T-helper 1 cell treated with Interleukin-12 subunit alpha and Interleukin-12 subunit beta and Interleukin-4 antibody, amounts not matched to agents 30 μg/mL and 1 μg/mL, for 36 hours (primary cell): ENCODE measurements around the gene MTF1.
"Not testable (repeated sequence)": the region's sequence is repeated elsewhere in the genome, so short reads cannot be mapped to it uniquely, and the experiment has no call there.

Experiments
- H3K27ac Mint-ChIP-seq: one replicate; pipeline ENCODE4 v1.8.0; 2021; ENCODE audit warnings: mild to moderate bottlenecking, mixed read lengths
- H3K27me3 Mint-ChIP-seq: one replicate; pipeline ENCODE4 v1.8.0; 2021; ENCODE audit warnings: low read depth, mixed read lengths
- H3K36me3 Mint-ChIP-seq: one replicate; pipeline ENCODE4 v1.8.0; 2021; ENCODE audit warnings: low read depth, mixed read lengths
- H3K4me1 Mint-ChIP-seq: one replicate; pipeline ENCODE4 v1.8.0; 2021; ENCODE audit warnings: low read depth, mixed read lengths
- H3K4me3 Mint-ChIP-seq: one replicate; pipeline ENCODE4 v1.8.0; 2021; ENCODE audit warnings: mild to moderate bottlenecking, moderate library complexity, mixed read lengths
- H3K9me3 Mint-ChIP-seq: one replicate; pipeline ENCODE4 v1.8.0; 2021; ENCODE audit warnings: mixed read lengths

Gene MTF1

DNA sequence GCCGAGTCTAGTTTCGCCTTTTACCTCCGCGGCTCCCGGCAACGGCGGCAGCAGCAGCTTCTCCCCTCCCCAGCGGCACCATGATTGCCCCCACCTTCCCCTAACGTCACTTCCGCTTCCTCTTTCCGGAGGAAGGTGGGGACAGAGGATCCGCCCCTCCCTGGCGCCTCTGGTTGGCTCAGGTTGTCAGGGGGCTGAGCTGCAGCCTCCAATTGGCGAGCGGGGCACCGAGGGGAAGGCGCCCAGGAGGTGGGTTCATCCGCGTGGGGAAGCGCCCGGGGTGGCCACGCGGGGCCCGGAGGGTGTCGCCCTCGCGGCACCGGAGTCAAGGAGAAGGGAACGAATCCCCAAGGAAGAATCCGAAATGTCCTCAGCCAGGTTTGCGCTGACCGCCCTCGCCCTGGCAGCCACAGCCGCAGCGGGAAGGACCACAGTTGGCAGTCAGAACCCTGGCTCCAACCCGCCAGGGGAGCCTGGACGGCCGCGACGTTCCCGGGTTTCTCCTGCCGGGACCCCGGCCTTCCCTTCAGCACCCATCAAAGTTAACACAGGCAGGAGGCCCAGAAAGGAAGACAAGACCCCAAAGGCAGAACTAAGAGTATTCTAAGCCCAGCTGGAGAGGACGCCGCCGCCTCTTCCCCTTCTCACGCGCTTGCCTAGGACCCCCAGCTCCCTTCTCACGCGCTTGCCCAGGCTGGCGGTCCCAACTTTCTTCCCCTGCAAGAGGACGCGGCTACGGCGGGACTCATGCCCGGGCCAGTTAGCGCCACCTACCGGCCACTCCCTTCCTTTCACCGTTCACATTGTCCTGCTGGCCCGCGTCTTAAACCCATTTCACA is at the start of gene MTF1:
Gene MTF1, minus strand, starts transcription at position 86 of the 839 bp plus-strand sequence. CDS start 1,934 bp downstream, outside the sequence.
- Mint-ChIP-seq H3K27ac (peak within 1 kb of the TSS; percentile 95), H3K4me3 (peak within 1 kb of the TSS; percentile 95), H3K9me3 (no peaks in the 10 kb centered on the region), H3K27me3 (no peaks in the 10 kb centered on the region), H3K36me3 (peaks cover 23% of the 10 kb centered on the region), H3K4me1 (peaks cover 22% of the 10 kb centered on the region)

- Mint-ChIP-seq H3K36me3 (peaks cover 22% of the 10 kb centered on the region), H3K9me3 (peaks cover 29% of the 10 kb centered on the region)
- not testable (repeated sequence) for H3K4me3 Mint-ChIP-seq, H3K4me1 Mint-ChIP-seq, H3K27me3 Mint-ChIP-seq, H3K27ac Mint-ChIP-seq
Observed at GRCh38 chr1:37908531-37908930, 49.1 kb upstream of the MTF1 start.

DNA sequence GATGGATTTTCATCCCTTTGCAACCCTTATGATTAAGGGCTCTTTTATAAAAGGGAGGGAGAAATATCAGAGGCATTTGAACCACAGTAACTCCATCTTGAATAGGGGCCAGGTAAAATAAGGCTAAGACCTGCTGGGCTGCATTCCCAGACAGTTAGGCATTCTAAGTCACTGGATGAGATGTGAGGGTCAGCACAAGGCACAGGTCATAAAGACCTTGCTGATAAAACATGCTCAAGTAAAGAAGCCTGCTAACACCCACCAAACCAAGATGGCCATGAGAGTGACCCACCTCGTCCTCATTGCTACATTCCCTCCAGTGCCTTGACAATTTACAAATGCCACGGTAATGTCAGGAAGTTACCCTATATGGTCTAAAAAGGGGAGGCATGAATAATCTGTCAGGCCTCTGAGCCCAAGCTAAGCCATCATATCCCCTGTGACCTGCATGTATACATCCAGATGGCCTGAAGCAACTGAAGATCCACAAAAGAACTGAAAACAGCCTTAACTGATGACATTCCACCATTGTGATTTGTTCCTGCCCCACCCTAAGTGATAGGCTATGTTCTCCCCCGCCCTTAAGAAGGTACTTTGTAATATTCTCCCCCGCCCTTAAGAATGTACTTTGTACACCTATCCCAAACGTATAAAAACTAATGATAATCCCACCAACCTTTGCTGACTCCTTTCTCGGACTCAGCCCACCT is 48.2 kb upstream of the MTF1 start:
- not testable (repeated sequence) for H3K27me3 Mint-ChIP-seq, H3K4me3 Mint-ChIP-seq, H3K4me1 Mint-ChIP-seq, H3K27ac Mint-ChIP-seq
- H3K9me3 Mint-ChIP-seq, result peaks cover 29% of the 10 kb centered on the region
- H3K36me3 Mint-ChIP-seq, result peaks cover 22% of the 10 kb centered on the region

- not testable (repeated sequence) for H3K4me1 Mint-ChIP-seq, H3K4me3 Mint-ChIP-seq, H3K27me3 Mint-ChIP-seq, H3K27ac Mint-ChIP-seq
- peaks cover 25% of the 10 kb centered on the region for H3K36me3 Mint-ChIP-seq
- peaks cover 29% of the 10 kb centered on the region for H3K9me3 Mint-ChIP-seq
Observed at GRCh38 chr1:37906591-37906990, 47.2 kb upstream of the MTF1 start.

DNA sequence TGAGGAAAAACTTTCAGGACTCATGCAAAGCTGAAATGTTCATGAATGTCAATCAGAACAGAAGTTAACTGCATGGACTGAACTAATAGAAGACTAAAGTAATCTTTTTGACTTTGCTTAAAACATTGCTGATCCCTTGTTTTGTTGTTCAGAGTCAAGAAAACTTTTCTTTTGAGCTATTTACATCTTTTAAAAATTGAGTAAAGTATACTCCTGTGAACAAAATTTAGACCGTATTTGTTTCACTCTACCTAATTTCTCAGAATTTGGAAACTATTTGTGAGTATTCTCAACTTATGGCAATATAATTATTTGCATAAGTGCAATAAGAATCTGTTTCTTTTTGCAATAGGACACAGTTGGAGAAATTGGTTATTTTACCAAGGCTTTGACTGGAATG is 46.3 kb upstream of the MTF1 start:
- Mint-ChIP-seq H3K4me1 (peaks cover 10% of the 10 kb centered on the region), H3K27ac (no peak overlapping the region), H3K4me3 (no peak overlapping the region), H3K9me3 (peaks cover 29% of the 10 kb centered on the region), H3K27me3 (no peaks in the 10 kb centered on the region), H3K36me3 (peaks cover 25% of the 10 kb centered on the region)

- not testable (repeated sequence) for H3K27ac Mint-ChIP-seq, H3K4me1 Mint-ChIP-seq, H3K27me3 Mint-ChIP-seq, H3K4me3 Mint-ChIP-seq
- Mint-ChIP-seq H3K36me3 (peaks cover 18% of the 10 kb centered on the region), H3K9me3 (peaks cover 21% of the 10 kb centered on the region)
Observed at GRCh38 chr1:37903921-37904320, 44.5 kb upstream of the MTF1 start.

GRCh38 chr1:37902983-37903382 is 43.6 kb upstream of the MTF1 start:
- H3K9me3 Mint-ChIP-seq, result peaks cover 13% of the 10 kb centered on the region
- no peaks in the 10 kb centered on the region for H3K27me3 Mint-ChIP-seq
- H3K27ac Mint-ChIP-seq, result no peak overlapping the region
- H3K4me3 Mint-ChIP-seq, result no peak overlapping the region
- H3K4me1 Mint-ChIP-seq, result peaks cover 10% of the 10 kb centered on the region
- H3K36me3 Mint-ChIP-seq, result peaks cover 12% of the 10 kb centered on the region

DNA sequence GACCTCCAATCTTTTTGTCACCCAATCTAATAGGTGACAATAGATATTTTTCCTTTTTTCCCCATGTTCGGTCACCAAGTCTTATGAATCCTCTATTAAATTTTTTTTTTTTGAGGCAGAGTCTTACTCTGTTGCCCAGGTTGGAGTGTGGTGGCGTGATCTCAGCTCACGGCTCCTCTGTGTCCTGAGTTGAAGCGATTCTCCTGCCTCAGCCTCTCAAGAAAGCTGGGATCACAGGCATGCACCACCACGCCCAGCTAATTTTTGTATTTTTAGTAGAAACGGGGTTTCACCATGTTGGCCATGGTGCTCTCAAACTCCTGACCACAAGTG is 42.5 kb upstream of the MTF1 start:
- Mint-ChIP-seq H3K4me3 (no peak overlapping the region), H3K9me3 (peaks cover 6% of the 10 kb centered on the region), H3K36me3 (peaks cover 5% of the 10 kb centered on the region), H3K27ac (peak overlapping the region; percentile 57), H3K27me3 (no peaks in the 10 kb centered on the region), H3K4me1 (peaks cover 10% of the 10 kb centered on the region)

GRCh38 chr1:37901191-37901892 is 42.0 kb upstream of the MTF1 start:
- H3K4me1 Mint-ChIP-seq, result peaks cover 10% of the 10 kb centered on the region
- no peak overlapping the region for H3K4me3 Mint-ChIP-seq
- peaks cover 4% of the 10 kb centered on the region for H3K36me3 Mint-ChIP-seq
- peak overlapping the region; percentile 57 for H3K27ac Mint-ChIP-seq
- peaks cover 3% of the 10 kb centered on the region for H3K9me3 Mint-ChIP-seq
- no peaks in the 10 kb centered on the region for H3K27me3 Mint-ChIP-seq

GRCh38 chr1:37897563-37897962 is 38.2 kb upstream of the MTF1 start:
- not testable (repeated sequence) for H3K9me3 Mint-ChIP-seq, H3K27me3 Mint-ChIP-seq, H3K4me1 Mint-ChIP-seq, H3K4me3 Mint-ChIP-seq, H3K36me3 Mint-ChIP-seq, H3K27ac Mint-ChIP-seq

- Mint-ChIP-seq H3K36me3 (no peaks in the 10 kb centered on the region), H3K4me1 (no peaks in the 10 kb centered on the region), H3K4me3 (no peak overlapping the region), H3K27ac (no peak overlapping the region), H3K27me3 (no peaks in the 10 kb centered on the region), H3K9me3 (no peaks in the 10 kb centered on the region)
Observed at GRCh38 chr1:37893673-37894072, 34.3 kb upstream of the MTF1 start.

DNA sequence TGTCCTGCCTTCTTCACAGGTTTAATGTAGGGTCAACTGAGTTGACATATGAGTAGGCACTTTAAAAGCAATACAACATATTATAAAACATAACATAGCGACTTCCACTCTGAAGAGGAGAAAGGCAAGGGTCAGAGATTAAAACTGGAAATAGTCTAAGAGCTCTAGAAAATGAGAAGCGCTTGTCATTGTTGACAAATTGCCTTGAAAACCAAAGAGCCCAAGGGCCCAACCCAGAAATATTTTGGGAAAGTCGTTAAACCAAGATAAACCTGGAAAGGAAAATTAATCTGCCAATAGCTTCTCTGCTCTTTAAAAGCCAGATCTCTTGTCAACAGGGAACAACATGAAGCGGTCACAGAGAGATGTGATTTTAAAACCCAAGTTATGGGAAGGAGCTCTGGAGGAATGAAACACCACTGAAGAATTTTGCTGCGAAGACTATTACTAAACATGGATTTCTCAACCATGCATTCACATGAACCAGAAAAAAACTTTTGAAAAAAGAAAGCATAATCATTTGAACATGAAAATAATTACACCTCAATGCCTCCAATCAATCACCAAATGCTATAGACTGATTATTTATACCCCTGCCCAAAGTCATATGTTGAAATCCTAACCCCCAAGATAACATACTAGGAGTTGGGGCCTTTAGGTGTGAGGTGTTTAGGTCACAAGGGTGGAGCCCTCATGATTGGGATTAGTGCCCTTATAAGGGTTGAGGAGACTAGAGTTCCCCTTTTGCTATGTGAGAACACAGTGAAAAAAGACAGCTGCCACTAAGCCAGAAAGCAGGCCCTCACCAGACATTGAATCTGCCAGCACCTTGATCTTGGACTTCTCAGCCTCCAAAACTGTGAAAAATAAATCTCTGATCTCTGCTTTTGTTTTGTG is 33.0 kb upstream of the MTF1 start:
- no peaks in the 10 kb centered on the region for H3K9me3 Mint-ChIP-seq
- no peaks in the 10 kb centered on the region for H3K4me1 Mint-ChIP-seq
- H3K4me3 Mint-ChIP-seq, result no peak overlapping the region
- H3K27me3 Mint-ChIP-seq, result no peaks in the 10 kb centered on the region
- H3K36me3 Mint-ChIP-seq, result peaks cover 2% of the 10 kb centered on the region
- H3K27ac Mint-ChIP-seq, result no peak overlapping the region

GRCh38 chr1:37890378-37891014 is 31.1 kb upstream of the MTF1 start:
- Mint-ChIP-seq H3K4me3 (no peak overlapping the region), H3K36me3 (peaks cover 13% of the 10 kb centered on the region), H3K9me3 (no peaks in the 10 kb centered on the region), H3K27me3 (no peaks in the 10 kb centered on the region), H3K4me1 (no peaks in the 10 kb centered on the region), H3K27ac (no peak overlapping the region)
